Lower lobe of right lung (tissue), 2 donors: ENCODE results near the gene ZNF605. TPM values are rescaled to one million over a fixed set of nuclear protein-coding genes. Genes with fewer than 3 reads are reported as not detected.
"Not testable (repeated sequence)": the region's sequence is repeated elsewhere in the genome, so short reads cannot be mapped to it uniquely, and the experiment has no call there.

Source experiments
- ATAC-seq, 2 donors: fragments of 200-7000 bp; cut with Tn5 transposase; one replicate each; pipeline ENCODE4 v1.9.1; 2020 to 2022; ENCODE audit warnings: mild to moderate bottlenecking in 2 of 2, moderate library complexity in 2 of 2
- DNase-seq: peaks from one replicate; pipeline ENCODE4 v3.0.0-alpha.2; 2020
- H3K27ac ChIP-seq: fragments of 200-600 bp; one replicate; pipeline ENCODE4 v1.8.0; 2022
- H3K27me3 ChIP-seq: fragments of 200-600 bp; one replicate; pipeline ENCODE4 v1.8.0; 2022; ENCODE audit warnings: low read depth
- H3K36me3 ChIP-seq: fragments of 200-600 bp; one replicate; pipeline ENCODE4 v1.8.0; 2022; ENCODE audit warnings: mild to moderate bottlenecking
- H3K4me1 ChIP-seq: fragments of 200-600 bp; one replicate; pipeline ENCODE4 v1.8.0; 2022
- H3K4me3 ChIP-seq: fragments of 200-600 bp; one replicate; pipeline ENCODE4 v1.8.0; 2022; ENCODE audit warnings: mild to moderate bottlenecking
- H3K9me3 ChIP-seq: fragments of 200-600 bp; one replicate; pipeline ENCODE4 v1.8.0; 2022
- intact Hi-C: fragments of 100-400 bp; cut with DNase I; formaldehyde crosslinking; loops from one replicate; pipeline ENCODE4 v1.11.0; 2022
- total RNA-seq: library from RNA; stranded (reverse); fragmentation: NEBNext Ultra II Directional; extraction: Animal tissue kit (Norgen Biotek cat#: 25700); gene quantifications from one replicate; pipeline ENCODE4 v1.2.1, GENCODE V29; 2021
- TF ChIP-seq, protein P1 (sequence below): fragments of 200-600 bp; IDR thresholded peaks from one replicate; pipeline ENCODE4 v1.8.0; 2022; ENCODE audit warnings: antibody characterized with exemption, mild to moderate bottlenecking
- donor health status: DM: no; HTN: yes; CAD: no; lungs with severe emphysema.

The ZNF605 gene
- total RNA-seq, 1 donor from 2014 or later: 13.3 TPM

DNA sequence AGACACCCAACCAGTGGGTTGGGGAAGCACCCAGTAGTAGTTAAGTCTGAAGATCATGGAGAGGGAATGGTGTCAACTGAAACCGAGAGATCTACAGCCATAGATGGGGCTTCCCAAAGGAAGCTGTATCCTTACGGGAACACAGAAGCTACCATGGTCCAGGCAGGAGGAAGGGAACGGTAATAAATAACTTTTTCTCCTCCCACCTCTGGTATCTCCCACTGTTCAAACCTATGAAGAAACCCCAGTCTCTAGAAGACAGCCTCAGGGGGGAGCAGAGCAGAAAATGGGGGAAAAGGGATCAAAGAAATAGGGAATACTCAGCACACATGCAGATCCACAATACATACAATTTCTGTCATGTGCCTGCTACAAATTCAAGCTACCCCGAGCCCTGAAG lies 33.4 kb downstream of the ZNF605 start:
- ATAC-seq (no peak), DNase-seq (no peak)
- Histone ChIP-seq H3K9me3 (peaks cover 100% of the 10 kb centered on the region), H3K4me3 (no peak overlapping the region), H3K4me1 (no peaks in the 10 kb centered on the region), H3K36me3 (no peaks in the 10 kb centered on the region), H3K27me3 (no peaks in the 10 kb centered on the region), H3K27ac (no peak overlapping the region)
- TF ChIP-seq, protein P1, sequence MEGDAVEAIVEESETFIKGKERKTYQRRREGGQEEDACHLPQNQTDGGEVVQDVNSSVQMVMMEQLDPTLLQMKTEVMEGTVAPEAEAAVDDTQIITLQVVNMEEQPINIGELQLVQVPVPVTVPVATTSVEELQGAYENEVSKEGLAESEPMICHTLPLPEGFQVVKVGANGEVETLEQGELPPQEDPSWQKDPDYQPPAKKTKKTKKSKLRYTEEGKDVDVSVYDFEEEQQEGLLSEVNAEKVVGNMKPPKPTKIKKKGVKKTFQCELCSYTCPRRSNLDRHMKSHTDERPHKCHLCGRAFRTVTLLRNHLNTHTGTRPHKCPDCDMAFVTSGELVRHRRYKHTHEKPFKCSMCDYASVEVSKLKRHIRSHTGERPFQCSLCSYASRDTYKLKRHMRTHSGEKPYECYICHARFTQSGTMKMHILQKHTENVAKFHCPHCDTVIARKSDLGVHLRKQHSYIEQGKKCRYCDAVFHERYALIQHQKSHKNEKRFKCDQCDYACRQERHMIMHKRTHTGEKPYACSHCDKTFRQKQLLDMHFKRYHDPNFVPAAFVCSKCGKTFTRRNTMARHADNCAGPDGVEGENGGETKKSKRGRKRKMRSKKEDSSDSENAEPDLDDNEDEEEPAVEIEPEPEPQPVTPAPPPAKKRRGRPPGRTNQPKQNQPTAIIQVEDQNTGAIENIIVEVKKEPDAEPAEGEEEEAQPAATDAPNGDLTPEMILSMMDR: no peak
- intact Hi-C loops: no loop called here

DNA sequence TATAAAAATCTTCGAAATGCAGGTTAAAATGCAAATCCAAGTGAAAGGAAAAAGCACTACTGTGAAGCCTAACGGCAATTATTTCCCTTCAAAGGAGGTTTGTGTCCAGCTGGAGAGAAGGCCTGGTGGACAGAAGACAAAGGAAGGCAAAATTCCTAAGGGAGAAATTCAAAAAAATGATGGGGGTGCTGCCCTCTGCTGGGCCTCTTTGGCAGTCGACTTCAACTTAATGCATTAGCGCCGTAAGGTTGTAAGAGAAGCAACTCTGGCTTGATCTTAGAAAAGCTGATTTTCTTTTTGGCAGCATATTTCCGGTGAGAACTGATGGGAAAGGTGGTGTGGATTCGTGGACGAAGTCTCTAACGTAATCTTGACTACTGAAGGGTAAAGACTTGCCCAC lies 34.4 kb downstream of the ZNF605 start:
- Histone ChIP-seq H3K9me3 (peaks cover 100% of the 10 kb centered on the region), H3K36me3 (no peaks in the 10 kb centered on the region), H3K27ac (no peak overlapping the region), H3K27me3 (no peaks in the 10 kb centered on the region), H3K4me1 (no peaks in the 10 kb centered on the region), H3K4me3 (no peak overlapping the region)
- TF ChIP-seq, protein P1: no peak
- ATAC-seq: no peak
- no peak for DNase-seq
- intact Hi-C loops: no loop called here

DNA sequence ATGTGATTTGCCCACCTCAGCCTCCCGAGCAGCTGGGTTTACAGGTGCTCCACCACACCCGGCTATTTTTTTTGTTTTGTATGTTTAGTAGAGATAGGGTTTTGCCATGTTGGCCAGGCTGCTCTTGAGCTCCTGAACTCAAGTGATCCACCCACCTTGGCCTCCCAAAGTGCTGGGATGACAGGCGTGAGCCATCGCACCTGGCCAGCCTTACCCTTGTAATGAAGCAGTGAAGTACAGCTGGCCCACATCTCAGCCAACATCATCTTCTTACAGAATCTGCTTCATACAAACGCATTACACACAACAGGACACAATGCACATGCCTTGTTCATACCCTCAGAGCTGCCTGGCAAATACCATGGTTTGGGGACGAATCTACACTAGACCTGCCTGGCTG lies 37.4 kb downstream of the ZNF605 start:
- peaks cover 99% of the 10 kb centered on the region for H3K9me3 ChIP-seq
- intact Hi-C loops: no loop called here
- TF ChIP-seq, protein P1: no peak
- no peaks in the 10 kb centered on the region for H3K36me3 ChIP-seq
- H3K27me3 ChIP-seq: no peaks in the 10 kb centered on the region
- H3K4me1 ChIP-seq: no peaks in the 10 kb centered on the region
- no peak overlapping the region for H3K4me3 ChIP-seq
- ATAC-seq (no peak), DNase-seq (no peak)
- H3K27ac ChIP-seq: no peak overlapping the region

DNA sequence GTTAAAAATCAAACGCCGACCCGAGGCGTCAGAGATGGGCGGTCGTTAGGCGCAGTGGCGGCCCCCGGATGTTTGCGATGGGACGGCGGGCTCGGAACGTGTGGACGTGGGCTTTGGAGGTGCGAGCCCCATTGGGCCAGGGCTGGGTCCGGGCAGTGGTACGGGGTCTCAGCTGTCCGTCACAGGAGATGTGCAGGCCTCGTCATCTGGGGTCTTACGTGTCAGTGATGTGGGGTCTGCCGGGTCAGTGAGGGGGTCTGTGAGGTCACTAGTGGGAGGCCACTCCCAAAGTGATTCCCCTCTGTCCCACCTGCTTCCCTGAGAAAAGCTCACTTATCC lies 47.1 kb downstream of the ZNF605 start:
- DNase-seq (no peak), ATAC-seq (peak; percentile 18 to 31)
- TF ChIP-seq, protein P1: no peak
- H3K36me3 ChIP-seq: no peaks in the 10 kb centered on the region
- peaks cover 22% of the 10 kb centered on the region for H3K4me1 ChIP-seq
- peak overlapping the region; percentile 67 for H3K4me3 ChIP-seq
- H3K9me3 ChIP-seq: peaks cover 29% of the 10 kb centered on the region
- peaks cover 21% of the 10 kb centered on the region for H3K27me3 ChIP-seq
- intact Hi-C loops: no loop called here
- peak overlapping the region; percentile 77 for H3K27ac ChIP-seq

DNA sequence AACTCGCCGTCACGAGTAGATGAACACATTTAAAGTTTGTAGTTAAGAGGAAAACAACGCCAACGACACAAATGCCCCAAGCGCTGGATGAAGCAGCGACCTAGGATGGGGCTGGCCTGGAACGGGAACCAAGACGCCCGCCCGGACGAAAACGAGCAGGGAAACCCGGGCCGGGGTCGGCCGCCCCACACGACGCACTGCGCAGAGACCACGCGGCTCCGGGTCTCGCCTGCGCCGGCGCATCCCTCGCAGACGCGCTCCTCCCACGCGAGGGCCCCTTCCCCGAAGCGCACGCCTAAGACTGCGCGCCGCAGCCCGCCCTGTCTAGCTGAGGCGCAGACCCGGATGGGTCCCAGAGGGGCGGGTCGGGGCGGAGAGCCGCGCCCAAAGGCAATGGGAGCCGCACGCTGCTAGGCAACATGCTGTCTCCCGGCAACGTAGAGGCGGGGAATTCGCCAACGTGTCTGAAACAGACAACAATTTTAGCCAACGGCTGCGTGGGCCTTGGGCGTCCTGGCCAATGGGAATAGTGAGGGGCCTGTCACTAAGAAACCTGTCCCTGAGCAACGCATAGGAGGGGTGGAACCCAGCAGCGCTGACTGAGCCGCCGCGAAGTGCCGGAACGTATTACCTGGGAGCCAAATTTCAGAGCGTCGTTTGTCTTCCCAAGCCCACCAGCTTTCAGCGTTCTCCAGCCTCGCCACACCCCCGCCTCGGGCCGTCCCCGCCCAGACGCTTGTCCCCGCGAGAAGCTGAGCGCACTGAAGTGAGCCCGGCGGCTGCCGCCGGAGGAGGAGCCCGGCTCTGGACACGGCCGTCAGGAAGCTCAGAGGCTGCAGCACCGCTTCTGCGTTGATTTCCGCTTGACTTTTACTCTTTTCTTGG lies 47.7 kb downstream of the ZNF605 start:
- DNase-seq (peak; percentile 93), ATAC-seq (peak; percentile 97 to 98)
- TF ChIP-seq, protein P1: no peak
- Histone ChIP-seq H3K4me1 (peaks cover 22% of the 10 kb centered on the region), H3K36me3 (no peaks in the 10 kb centered on the region), H3K27me3 (peaks cover 21% of the 10 kb centered on the region), H3K9me3 (peaks cover 23% of the 10 kb centered on the region), H3K4me3 (peak overlapping the region; percentile 67), H3K27ac (peak overlapping the region; percentile 77)
- intact Hi-C loops: no loop called here

DNA sequence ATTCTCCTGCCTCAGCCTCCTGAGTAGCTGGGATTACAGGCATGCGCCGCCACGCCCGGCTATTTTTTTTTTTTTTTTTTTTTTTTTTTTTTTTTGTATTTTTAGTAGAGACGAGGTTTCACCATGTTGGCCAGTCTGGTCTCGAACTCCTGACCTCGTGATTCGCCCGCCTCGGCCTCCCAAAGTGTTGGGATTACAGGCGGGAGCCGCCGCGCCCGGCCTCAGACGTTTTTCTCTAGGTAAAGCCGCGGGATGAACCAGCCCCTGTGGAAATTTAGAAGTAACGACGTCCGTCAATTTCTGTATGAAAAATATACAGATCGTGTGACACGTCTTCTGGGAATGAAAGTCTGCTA lies 48.3 kb downstream of the ZNF605 start:
- ATAC-seq, DNase-seq, H3K36me3 ChIP-seq, intact Hi-C loops: not testable (repeated sequence)
- peaks cover 21% of the 10 kb centered on the region for H3K27me3 ChIP-seq
- peaks cover 19% of the 10 kb centered on the region for H3K9me3 ChIP-seq
- H3K4me3 ChIP-seq: peak overlapping the region; percentile 67
- H3K4me1 ChIP-seq: peaks cover 22% of the 10 kb centered on the region
- H3K27ac ChIP-seq: peak overlapping the region; percentile 77
